NCI-H345 (cell line): Measurements from ENCODE around the gene ERVH48-1.
"Not testable (repeated sequence)": the region's sequence is repeated elsewhere in the genome, so short reads cannot be mapped to it uniquely, and the experiment has no call there.

Experiments used
- DNase-seq: peaks from one replicate; lab custom pipeline; 2025; lab: John Stamatoyannopoulos, UW

Gene ERVH48-1

GRCh38 chr21:42938606-42938995, 13.2 kb upstream of the ERVH48-1 start:
- not testable (repeated sequence) for DNase-seq

GRCh38 chr21:42937960-42938605, 12.7 kb upstream of the ERVH48-1 start:
- DNase-seq, result no peak

- DNase-seq, result not testable (repeated sequence)
Observed at GRCh38 chr21:42937034-42937940, 11.9 kb upstream of the ERVH48-1 start.

GRCh38 chr21:42936360-42936759, 10.9 kb upstream of the ERVH48-1 start:
- not testable (repeated sequence) for DNase-seq

- not testable (repeated sequence) for DNase-seq
Observed at GRCh38 chr21:42933973-42934372, 8.5 kb upstream of the ERVH48-1 start.

GRCh38 chr21:42933137-42933970, 7.9 kb upstream of the ERVH48-1 start:
- DNase-seq, result not testable (repeated sequence)

GRCh38 chr21:42932378-42933136, 7.1 kb upstream of the ERVH48-1 start:
- DNase-seq, result not testable (repeated sequence)

GRCh38 chr21:42931560-42932235, 6.3 kb upstream of the ERVH48-1 start:
- DNase-seq, result no peak

GRCh38 chr21:42929969-42930368, 4.5 kb upstream of the ERVH48-1 start:
- DNase-seq, result no peak

- DNase-seq, result not testable (repeated sequence)
Observed at GRCh38 chr21:42927474-42928200, 2.2 kb upstream of the ERVH48-1 start.

GRCh38 chr21:42924433-42924751, 1.0 kb downstream of the ERVH48-1 start:
- DNase-seq, result no peak

GRCh38 chr21:42923553-42924432, 1.6 kb downstream of the ERVH48-1 start:
- DNase-seq, result peak; percentile 83

GRCh38 chr21:42922918-42923317, 2.5 kb downstream of the ERVH48-1 start:
- DNase-seq, result no peak

- no peak for DNase-seq
Observed at GRCh38 chr21:42921927-42922326, 3.5 kb downstream of the ERVH48-1 start.

- DNase-seq, result peak; percentile 74
Observed at GRCh38 chr21:42918291-42918690, 7.1 kb downstream of the ERVH48-1 start.

GRCh38 chr21:42913476-42913875, 12.0 kb downstream of the ERVH48-1 start:
- DNase-seq, result no peak

GRCh38 chr21:42911920-42912319, 13.5 kb downstream of the ERVH48-1 start:
- not testable (repeated sequence) for DNase-seq

GRCh38 chr21:42908484-42908883, 16.9 kb downstream of the ERVH48-1 start:
- not testable (repeated sequence) for DNase-seq

GRCh38 chr21:42906233-42906632, 19.2 kb downstream of the ERVH48-1 start:
- DNase-seq, result no peak
